Stimulated activated CD8-positive, alpha-beta memory T cell treated with anti-CD3 and anti-CD28 coated beads, Interleukin-4, amount 100 ng/mL, for 48 hours (primary cell): ENCODE data around the gene TOM1.

ENCODE experiments used
- DNase-seq: peaks from one replicate; pipeline ENCODE4 v3.0.0-alpha.2; 2020

The TOM1 gene

DNA sequence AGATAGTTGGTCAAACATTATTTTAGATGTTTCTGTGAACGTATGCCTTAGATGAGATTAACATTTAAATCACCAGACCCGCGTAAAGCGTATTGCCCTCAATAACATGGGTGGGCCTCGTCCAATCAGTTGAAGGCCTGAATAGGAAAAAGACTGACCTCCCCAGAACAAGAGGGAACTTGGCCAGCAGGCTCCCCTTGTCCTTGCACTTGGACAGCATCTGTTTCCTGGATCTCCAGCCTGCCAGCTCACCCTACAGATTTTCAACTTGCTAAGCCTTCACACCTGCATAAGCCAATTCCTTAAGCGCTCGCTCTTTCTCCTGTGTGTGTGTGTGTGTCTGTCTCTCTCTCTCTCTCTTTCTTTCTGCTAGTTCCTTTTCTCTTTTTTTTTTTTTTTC is 8.2 kb downstream of the TOM1 start:
- DNase-seq: no peak

DNA sequence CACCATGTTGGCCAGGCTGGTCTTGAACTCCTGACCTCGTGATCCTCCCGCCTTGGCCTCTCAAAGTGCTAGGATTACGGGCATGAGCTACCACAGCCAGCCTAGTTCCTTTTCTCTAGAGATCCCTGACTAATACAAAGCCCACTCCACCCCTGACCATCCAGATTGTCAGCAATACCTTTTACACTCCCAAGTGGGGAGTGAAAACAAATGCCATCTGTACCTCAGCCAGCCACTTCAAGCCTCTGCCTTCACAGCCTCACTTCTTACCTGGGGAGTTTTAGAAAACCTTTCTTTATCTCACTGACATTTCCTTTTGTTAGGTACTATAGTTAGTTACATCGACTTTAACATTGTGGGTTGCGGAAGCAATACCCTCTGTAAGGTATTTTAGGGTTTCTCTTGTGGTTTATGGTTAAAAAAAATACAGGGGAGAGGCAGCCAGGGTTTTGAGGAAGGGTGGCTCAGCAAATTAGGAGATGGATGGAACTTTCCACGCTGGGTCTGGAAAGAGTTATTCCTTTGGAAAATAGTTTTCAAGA is 8.9 kb downstream of the TOM1 start:
- DNase-seq: no peak

DNA sequence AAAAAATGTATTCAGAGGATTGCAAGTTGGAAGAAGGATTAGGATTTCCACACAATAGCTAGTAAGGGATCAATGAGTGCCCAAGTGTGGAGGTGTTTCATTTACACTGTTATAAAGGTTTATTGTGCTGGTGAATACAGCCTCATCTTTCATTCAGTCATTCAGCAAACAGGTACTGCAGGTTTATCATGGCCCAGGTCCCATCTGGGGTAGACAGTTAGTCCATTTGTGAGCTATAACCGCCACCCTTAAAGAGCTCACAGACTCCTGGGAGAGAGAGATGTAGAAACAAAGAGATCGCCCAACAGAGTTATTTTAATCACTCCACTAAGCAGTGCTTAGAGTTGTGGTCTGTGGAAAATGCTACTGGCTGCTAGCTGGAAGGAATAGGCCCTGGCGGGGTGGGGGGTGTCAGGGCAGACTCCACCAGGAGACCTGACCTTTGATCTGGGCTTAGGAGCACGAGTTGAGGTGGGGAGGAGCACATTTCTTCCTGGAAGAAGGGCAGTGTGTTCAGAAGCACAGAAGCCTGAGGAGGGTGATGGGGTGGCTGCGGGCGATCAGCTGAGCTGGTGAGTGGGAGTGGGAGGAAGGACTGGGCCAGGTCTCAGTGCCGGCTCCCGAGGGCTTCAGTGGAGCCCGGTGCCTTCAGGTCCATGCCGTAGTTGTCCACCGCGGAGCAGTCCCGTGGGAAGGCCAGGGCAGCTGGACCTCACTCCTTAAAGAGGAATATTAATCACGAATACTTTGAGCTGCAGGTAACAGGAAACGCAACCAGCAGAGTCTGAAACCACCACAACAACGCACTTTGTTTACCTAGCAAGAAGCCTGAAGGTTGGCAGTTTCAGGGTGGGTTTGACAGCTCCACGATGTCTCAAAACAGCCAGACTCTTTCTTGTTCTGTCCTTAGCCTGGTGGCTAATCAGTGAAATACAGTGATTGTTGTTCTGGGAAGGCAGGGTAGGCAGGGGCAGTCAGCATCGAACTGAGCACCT is 11.2 kb downstream of the TOM1 start:
- DNase-seq: no peak

DNA sequence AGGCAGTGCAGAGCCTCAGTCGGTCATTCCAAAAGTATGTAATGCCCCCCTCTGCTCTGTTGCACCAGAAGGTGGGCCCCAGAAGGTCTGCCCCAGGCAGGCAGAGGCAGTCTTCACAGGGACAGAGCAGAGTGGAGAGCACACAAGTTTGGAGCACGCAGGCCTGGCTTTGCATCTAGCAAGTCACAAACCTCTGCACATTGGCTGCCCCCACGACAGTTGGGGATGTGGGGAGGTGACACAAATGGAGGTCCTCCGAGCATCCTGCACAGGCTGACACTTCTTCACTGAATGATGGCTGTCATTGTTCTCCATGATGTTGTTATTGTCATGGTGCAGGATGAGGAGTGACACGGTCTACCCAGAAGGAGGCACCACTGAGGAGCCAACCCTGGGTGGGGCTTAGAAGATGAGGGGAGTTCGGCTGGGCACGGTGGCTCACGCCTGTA is 11.9 kb downstream of the TOM1 start:
- no peak for DNase-seq

DNA sequence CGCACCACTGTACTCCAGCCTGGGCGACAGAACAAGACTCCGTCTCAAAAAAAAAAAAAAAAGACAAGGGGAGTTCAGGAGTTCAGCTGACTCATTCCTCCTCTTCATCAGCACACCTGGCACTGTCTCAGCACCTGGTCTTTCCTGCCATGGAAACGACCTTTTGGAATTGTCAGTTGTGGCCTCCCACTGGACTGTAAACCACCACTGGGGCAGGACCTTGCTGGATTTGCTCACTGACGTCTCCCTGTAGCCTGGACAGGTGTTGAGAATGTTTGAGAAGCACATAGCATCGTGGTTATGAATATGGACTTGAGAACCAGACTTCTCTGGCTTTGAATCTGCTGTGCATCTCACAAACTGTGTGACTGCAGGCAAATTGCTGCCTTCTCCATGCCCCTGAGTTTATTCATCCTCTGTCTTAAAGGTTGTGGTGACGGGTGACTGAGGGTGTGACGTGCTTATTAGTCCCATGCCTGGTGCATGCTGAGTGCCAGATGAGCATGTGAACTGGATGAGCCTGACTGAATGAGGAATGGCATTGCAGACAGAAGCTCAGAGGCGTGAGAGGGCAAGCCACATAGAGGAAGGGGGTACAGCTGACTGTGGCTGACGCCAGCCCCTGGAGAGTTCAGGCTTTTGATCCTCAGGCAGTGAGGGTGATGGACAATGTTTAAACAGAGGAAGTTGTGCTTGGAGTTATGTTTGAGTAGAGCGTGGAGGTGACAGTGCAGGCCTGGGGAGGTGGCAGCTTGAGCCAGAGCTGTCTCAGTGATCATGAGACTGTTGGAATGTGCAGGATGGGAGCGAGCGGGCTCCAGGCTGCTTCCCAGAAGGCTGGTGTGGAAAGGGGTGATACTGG is 12.7 kb downstream of the TOM1 start:
- DNase-seq: peak; percentile 24

DNA sequence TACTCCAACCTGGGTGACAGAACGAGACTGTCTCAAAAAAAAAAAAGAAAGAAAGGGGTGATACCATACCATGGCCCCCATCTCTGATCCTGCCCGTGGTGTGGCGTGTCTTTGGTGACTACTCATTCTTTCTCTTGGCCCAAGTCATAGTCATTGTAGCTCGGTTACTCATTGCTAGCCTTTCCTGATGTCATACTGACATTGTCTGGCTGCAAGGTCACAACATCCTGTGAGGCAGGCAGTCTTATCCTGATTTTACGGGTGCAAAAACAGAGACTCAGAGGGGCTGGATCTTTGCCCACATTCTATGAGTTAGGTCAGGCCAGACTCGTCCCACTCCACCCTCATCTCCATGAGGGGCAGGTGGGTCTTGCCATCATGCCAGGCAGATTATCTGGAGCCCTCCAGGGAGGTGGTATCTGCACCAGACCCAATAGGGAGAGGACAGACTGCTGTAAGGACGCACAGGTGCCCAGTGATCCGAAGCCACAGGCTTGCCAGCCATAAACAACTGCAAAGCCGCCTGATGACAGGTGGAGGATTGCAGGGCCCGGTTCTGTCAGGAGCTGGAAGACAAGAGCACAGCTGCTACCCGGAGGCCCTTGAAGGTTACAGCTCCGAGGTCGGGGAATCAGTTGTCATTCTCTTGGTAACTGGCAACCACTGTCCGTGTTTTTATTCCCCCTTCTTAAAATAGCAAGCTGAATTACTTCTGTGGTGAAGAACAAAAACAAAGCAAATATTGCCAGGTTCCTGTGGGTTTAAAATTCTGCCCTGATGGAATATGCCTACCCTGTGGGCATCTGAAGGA is 13.8 kb downstream of the TOM1 start:
- DNase-seq: peak; percentile 53

DNA sequence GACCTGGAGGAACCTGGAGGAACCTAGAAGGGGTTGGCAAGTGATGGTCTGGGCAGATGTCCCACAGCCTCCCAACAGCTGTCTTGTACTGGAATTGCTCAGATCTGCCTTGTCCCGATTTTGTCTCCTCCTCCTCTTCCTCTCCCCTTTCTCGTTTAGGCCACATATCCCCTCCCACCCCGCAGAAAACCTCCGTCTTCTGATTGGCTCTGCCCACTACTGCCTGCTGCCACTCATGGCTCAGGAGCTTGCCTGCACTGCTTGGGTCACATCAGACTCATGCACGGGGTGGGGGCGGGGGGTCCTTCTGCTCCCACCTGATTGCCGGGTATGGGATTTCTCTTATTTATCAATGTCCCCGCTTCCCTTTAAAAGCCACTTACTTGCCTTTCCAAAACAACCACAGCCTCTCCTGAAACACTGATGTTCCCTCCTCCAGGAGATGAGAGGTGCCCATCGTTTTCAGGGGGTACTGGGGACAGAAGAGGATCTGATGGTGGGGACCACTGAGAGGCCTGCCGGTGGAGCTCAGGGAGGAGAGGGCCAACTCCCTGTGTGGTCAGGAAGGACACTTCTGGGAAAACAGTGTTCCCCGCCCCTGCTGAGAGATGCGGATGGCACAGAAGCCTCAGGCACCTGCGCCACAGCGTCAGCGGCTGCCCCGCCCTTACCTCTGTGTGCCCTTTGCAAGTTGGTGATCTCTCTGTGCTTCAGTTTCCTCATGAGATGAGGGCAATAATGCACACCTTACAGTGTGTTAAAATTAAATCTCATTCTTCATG is 14.7 kb downstream of the TOM1 start:
- no peak for DNase-seq

DNA sequence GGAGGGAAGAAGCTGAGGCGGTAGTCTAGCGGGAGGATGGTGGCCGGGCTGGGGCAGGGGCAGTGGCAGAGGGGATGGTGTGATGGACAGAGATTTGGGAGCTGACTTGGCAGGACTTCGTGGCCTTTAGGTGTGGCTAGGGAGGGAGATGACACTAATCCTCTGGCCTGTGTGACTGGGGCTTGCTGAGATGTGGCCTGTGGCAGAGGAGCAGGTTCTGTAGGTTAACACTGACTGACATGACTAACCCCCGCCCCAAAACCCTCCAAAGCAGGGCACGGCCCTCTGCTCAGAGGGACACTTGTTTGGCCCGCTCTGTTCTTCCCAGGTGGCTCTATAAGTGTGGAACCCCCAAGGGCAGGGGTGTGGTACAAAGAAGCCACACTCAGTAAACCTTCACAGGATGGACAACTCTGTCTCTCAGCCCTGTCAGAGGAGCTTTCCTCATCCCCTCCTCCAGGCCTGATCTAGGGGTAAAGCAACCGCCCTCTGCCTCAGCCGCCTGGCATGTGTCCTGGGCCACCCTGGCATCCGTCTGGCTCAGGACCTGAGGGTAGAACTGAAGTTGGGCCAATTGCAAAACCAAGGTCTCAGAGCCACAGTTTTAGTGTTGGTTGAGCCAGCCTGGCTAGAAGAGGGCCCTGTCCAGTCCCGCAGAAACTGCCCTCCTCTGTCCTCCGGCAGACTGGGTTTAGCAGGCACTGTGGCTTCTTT is 15.6 kb downstream of the TOM1 start:
- no peak for DNase-seq

DNA sequence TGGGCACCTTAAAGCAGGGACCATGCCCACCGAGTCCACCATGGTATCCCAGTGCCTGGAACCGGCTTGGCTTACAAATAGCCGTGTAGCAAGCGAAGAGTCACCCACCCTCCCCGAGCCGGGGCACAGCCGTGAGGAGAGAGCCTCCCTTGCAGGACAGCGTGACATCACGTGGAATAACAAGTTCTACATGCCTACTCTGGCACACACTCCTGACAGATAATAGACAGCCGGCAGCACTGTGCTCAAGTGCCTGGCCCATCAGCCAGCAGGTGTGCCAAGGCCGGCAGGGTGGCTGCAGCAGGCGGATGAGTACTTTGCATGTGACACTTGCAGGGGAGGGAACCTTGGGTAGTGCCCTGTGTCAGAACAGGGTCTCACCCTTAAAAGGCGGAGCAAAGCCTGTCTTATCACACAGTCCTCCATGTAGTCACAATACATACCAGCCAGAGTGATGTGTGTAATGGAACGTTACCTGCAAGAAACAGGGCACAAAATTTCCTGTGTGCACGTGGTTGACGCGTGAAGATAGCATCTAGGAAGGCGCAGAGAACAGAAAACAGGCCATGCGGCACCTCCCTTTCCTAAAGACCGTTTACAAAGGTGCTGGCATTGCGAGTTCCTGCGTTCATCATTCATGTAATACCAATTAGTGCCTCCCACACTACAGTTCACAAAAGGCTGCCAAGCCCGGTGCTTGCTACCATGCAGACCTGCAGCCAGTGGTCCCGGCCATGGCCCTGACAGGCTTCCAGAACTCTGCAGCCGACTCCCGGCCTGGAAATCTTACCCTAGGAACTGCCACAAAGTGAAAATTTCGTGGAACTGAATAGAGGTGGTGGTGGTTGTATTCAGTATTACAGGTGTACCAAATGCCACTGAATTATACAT is 16.4 kb downstream of the TOM1 start:
- no peak for DNase-seq

DNA sequence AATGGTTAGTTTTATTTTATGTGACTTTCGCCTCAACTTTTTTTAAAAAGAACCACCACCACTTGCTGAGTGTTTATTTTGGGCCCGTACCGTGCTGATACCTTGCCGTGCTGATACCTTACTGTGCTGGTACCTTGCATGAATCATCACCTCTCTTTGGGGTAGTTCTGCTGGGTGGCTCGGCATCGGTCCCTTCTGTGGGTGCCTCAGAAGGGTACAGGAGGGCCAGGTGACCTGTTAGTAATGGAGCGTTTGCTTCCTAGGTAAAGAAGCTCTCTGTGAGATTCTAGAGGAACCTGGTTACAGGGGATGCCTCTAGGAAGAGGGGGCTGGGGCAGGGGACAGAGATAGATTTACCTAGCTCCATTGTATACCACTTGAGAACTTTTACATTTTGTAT is 17.1 kb downstream of the TOM1 start:
- no peak for DNase-seq

DNA sequence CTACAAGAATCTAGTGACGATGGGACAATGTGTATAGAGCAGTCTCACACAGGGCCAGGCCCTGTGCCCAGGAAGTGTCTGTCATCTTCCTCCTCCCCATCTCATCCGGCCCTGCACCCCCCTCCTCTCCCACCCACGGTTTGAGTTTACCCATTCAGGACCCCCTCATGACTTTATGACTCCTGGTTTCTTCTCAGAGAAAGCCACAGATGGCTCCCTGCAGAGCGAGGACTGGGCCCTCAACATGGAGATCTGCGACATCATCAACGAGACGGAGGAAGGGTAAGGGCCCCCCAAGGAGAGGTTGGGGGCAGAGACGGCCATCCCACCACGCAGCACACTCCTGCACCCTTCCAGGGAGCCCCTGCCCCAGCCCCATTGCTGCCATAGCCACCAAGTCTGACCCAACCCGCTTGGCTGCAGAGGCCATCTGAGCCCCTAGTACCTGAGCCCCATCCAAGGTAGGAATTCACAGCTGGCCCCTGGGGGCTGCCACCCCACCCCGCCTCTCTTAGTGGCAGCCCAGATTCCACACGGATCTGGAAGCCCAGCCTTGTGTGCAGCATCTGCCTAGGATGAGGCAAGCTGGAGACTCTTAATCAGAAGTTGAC is 18.1 kb downstream of the TOM1 start:
- no peak for DNase-seq

DNA sequence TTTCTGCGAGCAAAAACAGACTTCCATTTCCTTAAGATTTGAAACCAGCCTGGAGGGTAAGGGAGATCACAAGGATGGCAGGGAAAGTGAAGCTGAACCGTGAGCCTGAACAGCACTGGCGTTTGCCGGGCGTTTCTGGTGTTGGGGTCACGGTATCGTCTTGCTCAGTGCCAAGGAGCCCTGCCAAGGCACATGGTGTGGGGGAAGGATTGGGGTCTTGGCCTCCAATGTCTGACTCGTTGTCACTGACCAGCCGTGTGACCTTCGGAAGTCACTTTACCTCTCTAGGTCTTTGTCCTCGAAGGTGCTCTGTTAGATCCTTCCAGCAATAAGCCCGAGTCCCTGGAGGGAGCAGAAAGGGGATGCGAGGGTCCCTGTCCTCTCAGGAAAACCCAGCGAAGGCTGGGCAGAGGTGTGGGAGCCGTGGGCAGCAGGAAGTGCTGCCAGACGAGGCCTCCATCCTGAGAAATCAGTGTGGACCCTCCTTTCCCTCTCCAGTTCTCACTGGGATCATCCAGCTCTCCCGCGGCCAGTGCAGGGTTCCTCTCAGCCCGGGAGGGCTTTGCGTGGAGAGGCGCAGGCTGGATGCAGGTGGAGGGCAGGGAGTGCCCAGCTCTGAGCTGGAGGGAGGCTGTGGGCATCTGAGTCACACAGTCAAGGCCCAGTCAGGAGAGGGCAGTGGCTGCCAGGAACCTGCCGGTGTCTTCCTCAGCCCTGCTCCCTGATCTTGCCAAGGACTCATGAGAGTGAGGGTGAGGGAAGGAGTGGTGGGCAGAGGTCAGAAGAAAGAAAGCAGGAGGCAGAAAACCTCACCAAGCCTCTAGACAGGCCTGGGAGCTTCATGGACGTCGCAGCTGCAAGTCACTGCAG is 18.9 kb downstream of the TOM1 start:
- no peak for DNase-seq

DNA sequence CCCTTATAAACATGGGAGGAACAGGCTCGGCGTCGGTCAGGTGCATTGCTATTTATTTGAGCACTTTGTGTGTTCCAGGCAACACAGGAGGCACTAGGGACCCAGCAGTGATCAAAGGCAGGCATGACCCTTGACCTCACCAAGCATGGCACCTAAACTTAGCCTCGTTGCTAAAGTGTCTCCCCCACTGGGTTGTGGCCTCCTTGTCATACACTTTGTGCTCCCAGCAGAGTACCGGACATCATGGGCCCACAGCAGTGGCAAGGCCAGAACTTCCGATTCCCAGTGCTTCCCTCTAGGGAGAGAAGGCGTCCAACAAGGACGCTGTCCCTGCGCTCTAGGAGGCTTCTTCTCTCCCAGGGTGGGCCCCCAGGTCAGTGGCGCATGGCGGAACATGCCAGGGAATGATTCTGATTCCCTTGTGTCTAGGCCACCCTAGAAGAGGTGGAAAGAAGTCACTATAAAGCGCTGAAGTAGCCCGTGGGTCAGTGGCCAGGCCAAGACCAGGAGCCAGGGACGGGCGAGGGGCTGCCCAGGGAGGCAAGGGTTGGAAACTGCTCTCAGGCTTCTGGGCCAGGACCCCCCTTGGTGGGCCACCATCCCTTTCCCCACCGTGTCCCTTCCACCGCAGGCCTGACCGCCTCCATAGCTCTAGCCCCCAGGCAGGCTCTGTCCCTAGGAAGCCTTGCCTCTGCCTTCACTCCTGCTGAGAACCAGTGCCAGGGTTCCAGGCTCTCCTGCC is 19.7 kb downstream of the TOM1 start:
- no peak for DNase-seq

DNA sequence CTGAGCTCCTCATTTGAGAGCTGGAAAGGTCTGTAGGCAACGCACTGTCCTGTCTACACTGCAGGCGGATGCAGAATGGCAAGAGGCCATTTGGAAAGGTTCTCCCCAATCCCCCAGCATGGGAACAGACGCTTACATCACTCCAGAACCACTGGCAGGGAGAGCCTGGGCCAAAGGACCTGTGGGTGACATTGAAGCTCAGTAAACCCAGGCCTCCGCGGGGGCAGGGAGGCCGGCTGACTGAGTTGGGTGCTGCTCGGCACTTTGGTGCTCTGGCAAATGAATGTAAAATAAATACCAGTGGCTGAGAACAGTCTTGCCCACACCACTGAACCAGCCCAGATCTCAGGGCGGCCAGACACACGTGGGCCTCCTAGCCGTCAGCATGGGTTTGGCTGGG is 22.4 kb downstream of the TOM1 start:
- no peak for DNase-seq

DNA sequence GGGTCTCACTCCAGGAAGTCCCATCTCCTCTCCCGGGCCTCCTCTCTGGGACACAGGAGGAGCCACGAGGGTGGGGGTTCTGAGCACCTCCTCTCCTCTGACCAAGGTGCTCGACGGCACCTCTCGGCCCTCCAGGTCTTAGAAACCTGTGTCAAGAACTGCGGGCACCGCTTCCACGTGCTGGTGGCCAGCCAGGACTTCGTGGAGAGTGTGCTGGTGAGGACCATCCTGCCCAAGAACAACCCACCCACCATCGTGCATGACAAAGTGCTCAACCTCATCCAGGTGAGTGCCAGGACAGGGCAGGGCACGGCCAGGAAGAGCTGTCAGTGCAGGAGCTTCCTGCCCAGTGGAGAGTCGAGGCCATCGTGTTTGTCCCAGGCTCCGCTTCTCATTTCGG is 23.2 kb downstream of the TOM1 start:
- DNase-seq: no peak

DNA sequence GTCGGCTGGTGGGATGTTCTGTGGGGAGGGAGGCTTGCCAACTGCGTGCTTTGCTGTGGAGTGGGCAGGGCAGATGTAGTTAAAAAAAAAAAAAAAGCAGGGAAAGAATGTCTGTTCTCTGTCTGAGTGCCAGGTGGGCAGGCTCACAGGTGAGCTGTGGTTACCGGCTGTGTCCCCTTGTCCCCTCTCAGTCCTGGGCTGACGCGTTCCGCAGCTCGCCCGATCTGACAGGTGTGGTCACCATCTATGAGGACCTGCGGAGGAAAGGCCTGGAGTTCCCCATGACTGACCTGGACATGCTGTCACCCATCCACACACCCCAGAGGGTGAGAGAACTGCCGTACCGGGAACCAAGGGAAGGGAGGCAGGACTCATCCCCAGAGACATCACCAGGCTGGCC is 23.6 kb downstream of the TOM1 start:
- DNase-seq: no peak

DNA sequence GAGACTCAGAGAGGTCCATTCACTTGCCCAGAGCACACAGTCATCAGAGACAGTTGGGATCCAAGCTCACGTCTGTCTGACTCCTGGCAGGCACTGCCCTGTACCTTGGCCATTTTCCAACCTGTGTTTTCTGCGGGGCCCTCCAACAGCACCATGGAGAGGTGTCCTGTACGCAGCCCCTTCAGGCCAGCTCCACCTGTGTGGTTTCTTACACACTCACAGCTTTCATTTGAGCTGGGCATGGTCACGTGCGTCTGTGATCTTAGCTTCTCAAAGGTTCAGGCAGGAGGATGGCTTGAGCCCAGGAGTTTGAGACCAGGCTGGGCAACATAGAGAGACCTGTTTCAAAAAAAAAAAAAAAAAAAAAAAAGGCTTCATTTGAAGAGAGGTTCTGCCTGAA is 24.4 kb downstream of the TOM1 start:
- no peak for DNase-seq

DNA sequence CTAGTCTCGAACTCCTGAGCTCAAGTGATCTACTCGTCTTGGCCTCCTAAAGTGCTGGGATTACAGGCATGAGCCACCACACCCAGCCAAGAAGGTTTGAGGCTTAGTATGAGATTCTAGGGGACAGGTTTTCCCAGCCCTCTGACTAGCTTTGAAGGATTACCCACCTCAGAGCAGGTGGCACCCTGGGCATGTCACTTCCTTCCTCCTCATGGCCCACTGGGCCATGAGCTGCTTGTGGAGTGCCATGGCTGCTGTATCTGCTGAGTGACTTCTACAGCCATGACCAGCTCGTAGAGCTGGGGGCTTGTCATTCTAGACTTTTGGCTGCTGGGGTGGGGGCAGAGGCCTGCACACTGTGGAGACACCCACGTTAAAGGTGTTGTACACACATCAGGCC is 25.1 kb downstream of the TOM1 start:
- DNase-seq: no peak
